SK-N-MC (cell line): ENCODE data around the gene FRMD4A.

Experiments
- DNase-seq: peaks from one replicate; pipeline ENCODE4 v3.0.0-alpha.2; 2011; ENCODE audit warnings: low read depth, low spot score
- H3K27ac ChIP-seq: fragments of 200-600 bp; sonication (generic); 2 replicates; pipeline ENCODE4 v1.5.1; 2016; ENCODE audit warnings: mixed run types
- H3K36me3 ChIP-seq: fragments of 200-600 bp; sonication (generic); 2 replicates; pipeline ENCODE4 v1.6.1; 2017; ENCODE audit warnings: antibody characterized with exemption, low read length, mixed read lengths; ENCODE audit not compliant: insufficient read depth
- H3K4me3 ChIP-seq: fragments of 200-600 bp; sonication (generic); 2 replicates; pipeline ENCODE4 v1.5.1; 2016
- H3K9ac ChIP-seq: fragments of 200-600 bp; sonication (generic); 2 replicates; pipeline ENCODE4 v1.8.0; 2017; ENCODE audit warnings: mixed run types, mixed read lengths; ENCODE audit not compliant: insufficient read length
- H3K9me3 ChIP-seq: fragments of 200-600 bp; sonication (generic); 2 replicates; pipeline ENCODE4 v1.6.1; 2017; ENCODE audit warnings: low read depth, mild to moderate bottlenecking, antibody characterized with exemption, low read length, moderate library complexity, mixed read lengths
- EZH2 ChIP-seq: fragments of 200-600 bp; sonication (generic); IDR thresholded peaks from one replicate; pipeline ENCODE4 v1.6.1; 2017; ENCODE audit warnings: antibody characterized with exemption
- FOXP2 ChIP-seq: optimal IDR thresholded peaks from 2 replicates; pipeline ENCODE3; 2011; ENCODE audit warnings: mild to moderate bottlenecking, moderate library complexity; ENCODE audit not compliant: insufficient read depth; ENCODE audit errors: extremely low read length, control extremely low read depth
- POLR2AphosphoS5 ChIP-seq: IDR thresholded peaks from 2 replicates; pipeline ENCODE4 v1.6.1; 2012; ENCODE audit warnings: mild to moderate bottlenecking, low read depth, low read length, borderline replicate concordance

FRMD4A gene

DNA sequence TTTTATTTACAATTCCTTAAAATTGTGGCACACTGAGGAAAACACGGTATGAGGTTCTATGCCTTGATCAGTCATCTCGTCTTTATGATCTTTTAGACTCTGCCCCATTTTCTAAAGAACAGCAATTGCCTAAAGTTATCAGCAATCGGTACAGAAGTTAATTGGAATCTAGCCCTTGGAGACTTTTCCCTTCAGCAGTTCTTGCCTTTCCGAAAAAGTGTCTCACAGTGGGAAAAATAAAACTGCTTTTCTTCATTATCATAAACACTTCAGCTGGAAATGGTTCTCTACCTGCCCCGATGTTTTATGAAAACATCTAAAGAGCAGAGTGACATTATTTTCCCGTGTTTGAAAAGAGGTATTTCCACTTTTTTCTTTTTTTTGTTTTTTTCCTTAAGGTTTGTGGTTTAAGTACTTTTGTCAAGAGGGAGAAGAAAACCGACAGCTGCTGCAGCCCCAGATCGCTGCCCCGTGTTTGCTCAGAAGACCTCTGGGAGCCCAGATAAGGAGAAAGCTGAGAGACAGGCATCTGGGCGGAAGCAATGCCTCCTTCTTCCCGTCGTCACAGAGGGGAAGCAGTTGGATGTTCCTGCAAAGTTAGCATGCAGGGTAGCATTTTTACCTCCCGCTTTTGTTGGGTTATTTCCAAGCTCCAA is 149.7 kb downstream of the FRMD4A start:
- H3K9me3 ChIP-seq: no peaks in the 10 kb centered on the region
- no peaks in the 10 kb centered on the region for H3K36me3 ChIP-seq
- no peak overlapping the region for H3K4me3 ChIP-seq
- no peak for TF ChIP-seq FOXP2
- no peak for DNase-seq
- no peak overlapping the region for H3K9ac ChIP-seq
- H3K27ac ChIP-seq: no peak overlapping the region

GRCh38 chr10:14179251-14179650 is 151.5 kb downstream of the FRMD4A start:
- H3K36me3 ChIP-seq: no peaks in the 10 kb centered on the region
- no peak overlapping the region for H3K4me3 ChIP-seq
- no peaks in the 10 kb centered on the region for H3K9me3 ChIP-seq
- no peak overlapping the region for H3K9ac ChIP-seq
- TF ChIP-seq EZH2 (no peak), FOXP2 (no peak), POLR2AphosphoS5 (no peak)
- H3K27ac ChIP-seq: no peak overlapping the region
- DNase-seq: no peak

- DNase-seq: no peak
- no peak overlapping the region for H3K27ac ChIP-seq
Measured at GRCh38 chr10:14173706-14174594, 156.8 kb downstream of the FRMD4A start.

GRCh38 chr10:14173391-14173705 is 157.4 kb downstream of the FRMD4A start:
- Histone ChIP-seq H3K36me3 (no peaks in the 10 kb centered on the region), H3K27ac (no peak overlapping the region), H3K9ac (no peak overlapping the region), H3K9me3 (no peaks in the 10 kb centered on the region), H3K4me3 (no peak overlapping the region)
- TF ChIP-seq EZH2 (no peak), POLR2AphosphoS5 (no peak), FOXP2 (no peak)
- no peak for DNase-seq

More at GRCh38 chr10:14173706-14174594, 156.8 kb downstream of the FRMD4A start:
- TF ChIP-seq POLR2AphosphoS5: no peak
- no peak for TF ChIP-seq EZH2
- TF ChIP-seq FOXP2: no peak
- H3K36me3 ChIP-seq: no peaks in the 10 kb centered on the region
- H3K9me3 ChIP-seq: no peaks in the 10 kb centered on the region
- no peak overlapping the region for H3K4me3 ChIP-seq
- no peak overlapping the region for H3K9ac ChIP-seq

DNA sequence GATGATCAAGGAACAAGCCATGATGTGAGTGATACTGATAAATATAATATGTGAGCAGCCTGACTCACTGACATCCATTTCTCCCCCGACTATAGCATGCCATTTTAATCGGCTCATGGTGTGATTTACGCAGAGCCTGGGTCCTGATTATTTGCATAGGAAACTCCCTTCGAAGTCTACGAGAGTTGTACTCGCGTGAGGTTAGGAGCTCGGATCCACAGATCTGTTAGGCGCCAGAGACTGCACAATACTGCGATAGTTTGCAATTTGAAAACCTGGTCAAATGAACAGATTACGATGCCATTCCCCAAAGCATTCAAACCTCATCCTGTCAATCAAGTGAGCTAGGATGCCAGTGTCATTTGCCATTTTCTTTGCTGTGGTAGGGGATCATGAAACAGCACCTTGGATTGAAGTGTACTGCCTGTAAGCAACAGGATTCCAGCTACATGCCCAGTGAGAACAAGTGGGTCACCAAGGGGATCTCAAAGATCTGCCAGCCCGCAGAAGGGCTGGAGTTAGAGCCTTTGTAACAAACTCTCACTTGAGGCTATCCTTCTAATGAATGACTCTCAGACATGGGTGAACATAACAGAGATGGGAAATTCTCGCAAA is 158.3 kb downstream of the FRMD4A start:
- Histone ChIP-seq H3K4me3 (no peak overlapping the region), H3K27ac (no peak overlapping the region), H3K9me3 (no peaks in the 10 kb centered on the region), H3K9ac (no peak overlapping the region), H3K36me3 (no peaks in the 10 kb centered on the region)
- no peak for DNase-seq
- TF ChIP-seq POLR2AphosphoS5 (no peak), FOXP2 (no peak), EZH2 (no peak)

- Histone ChIP-seq H3K9ac (no peak overlapping the region), H3K36me3 (no peaks in the 10 kb centered on the region), H3K9me3 (no peaks in the 10 kb centered on the region), H3K4me3 (no peak overlapping the region), H3K27ac (no peak overlapping the region)
- no peak for DNase-seq
- TF ChIP-seq POLR2AphosphoS5 (no peak), FOXP2 (no peak), EZH2 (no peak)
Measured at GRCh38 chr10:14171336-14171735, 159.4 kb downstream of the FRMD4A start.

- no peak overlapping the region for H3K27ac ChIP-seq
- DNase-seq: no peak
- no peaks in the 10 kb centered on the region for H3K9me3 ChIP-seq
- no peaks in the 10 kb centered on the region for H3K36me3 ChIP-seq
- H3K9ac ChIP-seq: no peak overlapping the region
- TF ChIP-seq EZH2 (no peak), POLR2AphosphoS5 (no peak), FOXP2 (no peak)
- H3K4me3 ChIP-seq: no peak overlapping the region
Measured at GRCh38 chr10:14163377-14164086, 167.2 kb downstream of the FRMD4A start.

DNA sequence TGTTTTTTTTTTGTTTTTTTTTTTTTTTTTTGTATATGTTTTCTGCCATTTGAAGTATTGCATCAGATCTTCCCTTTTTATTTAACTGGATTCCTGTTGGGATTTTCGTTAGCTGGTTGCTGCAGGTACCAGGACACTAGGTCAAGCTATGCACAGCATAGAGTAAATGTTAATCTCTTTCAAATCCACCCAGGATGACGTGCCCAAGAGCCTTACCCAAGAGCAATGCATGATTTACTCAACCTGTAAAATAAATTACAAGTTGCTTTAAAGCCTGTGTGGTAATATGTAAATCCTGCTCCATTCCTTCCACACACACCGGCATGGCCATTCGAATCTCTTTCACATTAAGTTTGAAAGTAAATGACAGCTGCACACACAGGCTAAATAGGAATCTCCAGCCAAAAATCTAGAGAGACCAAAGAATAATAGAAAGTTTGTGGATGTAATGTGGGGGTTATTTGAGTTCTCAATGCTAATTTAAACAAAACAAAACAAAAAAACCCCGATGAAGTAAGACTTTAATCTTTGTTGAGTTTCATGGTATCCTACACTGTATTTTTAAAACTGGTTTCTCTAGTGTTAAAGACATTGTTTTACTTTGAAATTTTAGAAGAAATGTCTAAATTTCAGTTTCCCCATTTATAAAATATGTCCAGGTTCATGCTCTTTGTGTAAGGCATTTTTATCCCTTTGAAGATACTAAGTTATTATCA is 167.9 kb downstream of the FRMD4A start:
- no peak for DNase-seq
- Histone ChIP-seq H3K9me3 (no peaks in the 10 kb centered on the region), H3K4me3 (no peak overlapping the region)

More for the DNA sequence above, 167.9 kb downstream of the FRMD4A start:
- TF ChIP-seq EZH2 (no peak), FOXP2 (no peak), POLR2AphosphoS5 (no peak)
- Histone ChIP-seq H3K36me3 (no peaks in the 10 kb centered on the region), H3K9ac (no peak overlapping the region), H3K27ac (no peak overlapping the region)
